ENCODE data around the gene PRKCA. TPM values are rescaled to one million over a fixed set of nuclear protein-coding genes. Genes with fewer than 3 reads are reported as not detected.

PRKCA gene
- total RNA-seq, 1 experiment from 2014 or later: 22.6 TPM

GRCh38 chr17:66760324-66760723, 457.9 kb downstream of the PRKCA start:
- no peak for ATAC-seq
- ChIA-PET CTCF (no interaction called here), POLR2A (ENCODE audit: unreplicated experiment) (no interaction called here)
- no TSS peak for BruUV-seq (replicated peaks)
- H3K9me2 ChIP-seq (replicated peaks; ENCODE audit: low read length): no peaks in the 10 kb centered on the region
- TF ChIP-seq EZH2phosphoT487 (IDR thresholded peaks at IDR 0.05; ENCODE audit: borderline replicate concordance, low read length) (no peak), EZH2 (IDR thresholded peaks at IDR 0.05; ENCODE audit: low read length, unreplicated experiment) (no peak), CTCF (conservative IDR thresholded peaks at IDR 0.05; ENCODE audit: low read depth, low read length) (no peak)
- H3K36me3 ChIP-seq (ENCODE audit: low read depth, low read length): no peaks in the 10 kb centered on the region
- H3K4me3 ChIP-seq (ENCODE audit: low read length): no peak overlapping the region
- H3K27ac ChIP-seq (ENCODE audit: low read length): no peak overlapping the region
- intact Hi-C loops (cut with micrococcal nuclease): no loop called here
- no peaks in the 10 kb centered on the region for H4K20me1 ChIP-seq (ENCODE audit: low read length)
- no peaks in the 10 kb centered on the region for H3F3A ChIP-seq (ENCODE audit: low read length, unreplicated experiment)
- H3K9me3 ChIP-seq (ENCODE audit: low read length): no peaks in the 10 kb centered on the region
- no peak for DNase-seq
- H2AFZ ChIP-seq (ENCODE audit: low read length): no peak overlapping the region
- H3K4me1 ChIP-seq (ENCODE audit: insufficient read depth, low read length): peaks cover 7% of the 10 kb centered on the region
- no peak overlapping the region for H3K4me2 ChIP-seq (ENCODE audit: low read length)
- no peaks in the 10 kb centered on the region for H3K79me2 ChIP-seq (ENCODE audit: low read length)
- no peak overlapping the region for H3K9ac ChIP-seq (ENCODE audit: low read length)
- H3K27me3 ChIP-seq (ENCODE audit: low read length): no peaks in the 10 kb centered on the region

- DNase-seq (no peak), ATAC-seq (no peak)
- no peak overlapping the region for H3K4me3 ChIP-seq (ENCODE audit: low read length)
- no peaks in the 10 kb centered on the region for H3K27me3 ChIP-seq (ENCODE audit: low read length)
- H3K79me2 ChIP-seq (ENCODE audit: low read length): no peaks in the 10 kb centered on the region
- intact Hi-C loops (cut with micrococcal nuclease): no loop called here
- H3K9ac ChIP-seq (ENCODE audit: low read length): no peak overlapping the region
- TF ChIP-seq CTCF (conservative IDR thresholded peaks at IDR 0.05; ENCODE audit: low read depth, low read length) (no peak), EZH2phosphoT487 (IDR thresholded peaks at IDR 0.05; ENCODE audit: borderline replicate concordance, low read length) (no peak), EZH2 (IDR thresholded peaks at IDR 0.05; ENCODE audit: low read length, unreplicated experiment) (no peak)
- POLR2A ChIA-PET (ENCODE audit: unreplicated experiment): no interaction called here
- no TSS peak for BruUV-seq (replicated peaks)
- H2AFZ ChIP-seq (ENCODE audit: low read length): no peak overlapping the region
- no peaks in the 10 kb centered on the region for H4K20me1 ChIP-seq (ENCODE audit: low read length)
- CTCF ChIA-PET: no interaction called here
- H3K4me2 ChIP-seq (ENCODE audit: low read length): no peak overlapping the region
- no peaks in the 10 kb centered on the region for H3K9me2 ChIP-seq (replicated peaks; ENCODE audit: low read length)
- no peaks in the 10 kb centered on the region for H3F3A ChIP-seq (ENCODE audit: low read length, unreplicated experiment)
- no peaks in the 10 kb centered on the region for H3K4me1 ChIP-seq (ENCODE audit: insufficient read depth, low read length)
- H3K36me3 ChIP-seq (ENCODE audit: low read depth, low read length): peaks cover 2% of the 10 kb centered on the region; the same call in 1 of the 2 replicates
- no peaks in the 10 kb centered on the region for H3K9me3 ChIP-seq (ENCODE audit: low read length)
- no peak overlapping the region for H3K27ac ChIP-seq (ENCODE audit: low read length)
Observed at GRCh38 chr17:66762276-66762675, 459.9 kb downstream of the PRKCA start.

DNA sequence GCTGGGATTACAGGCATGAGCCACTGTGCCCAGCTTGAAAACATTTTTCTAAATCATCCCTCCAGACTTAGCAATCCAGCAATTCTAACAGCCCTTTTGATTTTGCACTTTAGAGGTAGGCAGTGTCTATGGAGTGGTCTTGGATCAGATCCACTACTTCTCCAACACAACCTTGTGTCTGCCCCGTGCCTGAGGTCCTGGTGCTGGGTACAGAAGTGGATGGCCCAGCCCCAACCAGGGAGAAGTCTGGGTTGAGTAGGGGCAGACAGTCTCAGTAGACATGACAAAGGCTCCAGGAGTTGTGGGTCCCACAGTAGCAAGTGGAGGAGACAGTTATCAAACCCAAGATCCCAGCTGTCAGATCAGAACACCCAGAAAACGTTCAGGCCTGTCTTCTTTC, 460.6 kb downstream of the PRKCA start:
- Histone ChIP-seq H3K4me2 (ENCODE audit: low read length) (no peak overlapping the region), H3K36me3 (ENCODE audit: low read depth, low read length) (peaks cover 6% of the 10 kb centered on the region), H2AFZ (ENCODE audit: low read length) (no peak overlapping the region), H3F3A (ENCODE audit: low read length, unreplicated experiment) (no peaks in the 10 kb centered on the region), H3K4me1 (ENCODE audit: insufficient read depth, low read length) (no peaks in the 10 kb centered on the region), H4K20me1 (ENCODE audit: low read length) (no peaks in the 10 kb centered on the region), H3K27ac (ENCODE audit: low read length) (no peak overlapping the region), H3K27me3 (ENCODE audit: low read length) (no peaks in the 10 kb centered on the region), H3K9ac (ENCODE audit: low read length) (no peak overlapping the region), H3K79me2 (ENCODE audit: low read length) (no peaks in the 10 kb centered on the region), H3K4me3 (ENCODE audit: low read length) (no peak overlapping the region), H3K9me3 (ENCODE audit: low read length) (no peaks in the 10 kb centered on the region), H3K9me2 (replicated peaks; ENCODE audit: low read length) (no peaks in the 10 kb centered on the region)
- TF ChIP-seq EZH2phosphoT487 (IDR thresholded peaks at IDR 0.05; ENCODE audit: borderline replicate concordance, low read length) (no peak), EZH2 (IDR thresholded peaks at IDR 0.05; ENCODE audit: low read length, unreplicated experiment) (no peak), CTCF (conservative IDR thresholded peaks at IDR 0.05; ENCODE audit: low read depth, low read length) (no peak)
- ATAC-seq (no peak), DNase-seq (no peak)
- ChIA-PET POLR2A (ENCODE audit: unreplicated experiment) (no interaction called here), CTCF (no interaction called here)
- intact Hi-C loops (cut with micrococcal nuclease): no loop called here
- no TSS peak for BruUV-seq (replicated peaks)
